Measurements from ENCODE around the gene SBNO2.

DNA sequence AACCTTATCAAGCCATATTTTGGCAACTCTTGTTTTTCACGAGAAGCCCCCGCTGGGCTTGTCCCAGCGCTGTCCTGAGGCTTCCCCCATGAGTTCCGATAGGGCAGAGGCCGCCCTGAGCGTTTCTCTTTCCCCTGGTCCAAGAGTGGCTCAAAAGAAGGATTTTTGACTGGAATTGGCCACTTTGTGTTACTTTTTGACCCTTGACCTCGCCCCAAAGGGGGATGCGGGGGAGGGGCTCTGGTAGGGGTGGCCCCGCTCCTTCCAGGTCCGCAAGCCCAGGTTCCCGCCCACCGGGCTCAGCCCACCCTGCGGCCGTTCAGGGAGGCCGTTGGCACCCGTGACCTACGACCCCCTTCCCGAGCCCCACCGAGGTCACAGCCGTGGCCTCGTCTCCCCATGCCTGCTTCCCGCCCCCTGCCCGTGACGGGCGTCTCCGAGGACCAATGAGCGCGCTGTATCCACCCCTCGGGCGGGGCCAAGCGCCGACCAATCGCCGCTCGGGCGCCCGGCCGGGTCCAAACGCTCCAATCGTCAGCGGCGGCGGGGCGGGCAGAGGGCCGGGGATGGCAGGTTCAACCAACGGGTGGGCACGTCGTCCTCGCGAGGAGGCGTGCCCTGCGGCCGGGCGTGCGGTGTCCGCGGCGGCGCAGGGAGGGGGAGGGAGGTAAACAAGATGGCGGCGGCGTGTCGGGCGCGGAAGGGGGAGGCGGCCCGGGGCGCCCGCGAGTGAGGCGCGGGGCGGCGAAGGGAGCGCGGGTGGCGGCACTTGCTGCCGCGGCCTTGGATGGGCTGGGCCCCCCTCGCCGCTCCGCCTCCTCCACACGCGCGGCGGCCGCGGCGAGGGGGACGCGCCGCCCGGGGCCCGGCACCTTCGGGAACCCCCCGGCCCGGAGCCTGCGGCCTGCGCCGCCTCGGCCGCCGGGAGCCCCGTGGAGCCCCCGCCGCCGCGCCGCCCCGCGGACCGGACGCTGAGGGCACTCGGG, 31.3 kb upstream of the SBNO2 start, which contains the start of gene STK11:
- TF ChIP-seq, protein P1, sequence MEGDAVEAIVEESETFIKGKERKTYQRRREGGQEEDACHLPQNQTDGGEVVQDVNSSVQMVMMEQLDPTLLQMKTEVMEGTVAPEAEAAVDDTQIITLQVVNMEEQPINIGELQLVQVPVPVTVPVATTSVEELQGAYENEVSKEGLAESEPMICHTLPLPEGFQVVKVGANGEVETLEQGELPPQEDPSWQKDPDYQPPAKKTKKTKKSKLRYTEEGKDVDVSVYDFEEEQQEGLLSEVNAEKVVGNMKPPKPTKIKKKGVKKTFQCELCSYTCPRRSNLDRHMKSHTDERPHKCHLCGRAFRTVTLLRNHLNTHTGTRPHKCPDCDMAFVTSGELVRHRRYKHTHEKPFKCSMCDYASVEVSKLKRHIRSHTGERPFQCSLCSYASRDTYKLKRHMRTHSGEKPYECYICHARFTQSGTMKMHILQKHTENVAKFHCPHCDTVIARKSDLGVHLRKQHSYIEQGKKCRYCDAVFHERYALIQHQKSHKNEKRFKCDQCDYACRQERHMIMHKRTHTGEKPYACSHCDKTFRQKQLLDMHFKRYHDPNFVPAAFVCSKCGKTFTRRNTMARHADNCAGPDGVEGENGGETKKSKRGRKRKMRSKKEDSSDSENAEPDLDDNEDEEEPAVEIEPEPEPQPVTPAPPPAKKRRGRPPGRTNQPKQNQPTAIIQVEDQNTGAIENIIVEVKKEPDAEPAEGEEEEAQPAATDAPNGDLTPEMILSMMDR (IDR thresholded peaks at IDR 0.05; ENCODE audit: borderline replicate concordance, extremely low read depth, low read length, poor library complexity, severe bottlenecking): no peak
- TF ChIP-seq EZH2 (IDR thresholded peaks at IDR 0.05; ENCODE audit: borderline replicate concordance, low read depth, low read length, severe bottlenecking): no peak
